K562 (cell line): ENCODE data around the gene NOL12. TPM values are rescaled to one million over a fixed set of nuclear protein-coding genes. Genes with fewer than 3 reads are reported as not detected.

Experiments
- ATAC-seq: fragments of 200-7000 bp; cut with Tn5 transposase; 3 replicates; pipeline ENCODE4 v1.9.1; 2020; ENCODE audit warnings: moderate library complexity
- BruUV-seq: library from RNA; stranded (reverse); fragments of 400-500 nt; replicated peaks from 2 replicates; lab custom pipeline; 2021; lab: Mats Ljungman, UMichigan
- CTCF ChIA-PET: fragments of 300-600 bp; formaldehyde crosslinking; extraction: SDS; loops from one replicate; lab custom pipeline; 2021; ENCODE audit warnings: low intra/inter-chr PET ratio; lab: Yijun Ruan, JAX
- POLR2A ChIA-PET: fragments of 300-600, 350-650 bp; sonication (Branson Sonifier 250); formaldehyde crosslinking; extraction: SDS; loops from one replicate; lab custom pipeline; 2021; ENCODE audit warnings: antibody characterized with exemption, inconsistent platforms; lab: Yijun Ruan, JAX
- DNase-seq, 4 experiments: peaks; one replicate each; pipeline versions ENCODE4 v3.0.0 to v3.0.0-alpha.2; 2011 to 2018; ENCODE audit warnings: low spot score in 3 of 4, mixed read lengths in 3 of 4; ENCODE audit errors: extremely low read depth in 1 of 4
- FAIRE-seq: peaks from 2 replicates; lab custom pipeline; 2011; peaks lifted over from hg19 to GRCh38; lab: Jason Lieb, UNC
- H2AFZ ChIP-seq: 2 replicates; pipeline ENCODE4 v1.6.0; 2011; ENCODE audit warnings: low read depth, low read length, control low read depth, inconsistent platforms
- H3K27ac ChIP-seq: fragments of 200-600 bp; 3 replicates; pipeline ENCODE4 v1.8.0; 2011; ENCODE audit warnings: low read depth, mild to moderate bottlenecking, control low read depth, inconsistent platforms, low read length, moderate library complexity, mixed read lengths; ENCODE audit errors: extremely low read depth
- H3K27me3 ChIP-seq, 2 experiments: fragments of 300-600 bp in 1 of 2; 2 replicates in 1 of 2; 3 replicates in 1 of 2; pipeline versions ENCODE4 v1.6.0 to v1.8.0; 2011; ENCODE audit warnings: inconsistent platforms in 2 of 2, low read length in 2 of 2, mild to moderate bottlenecking in 1 of 2, mixed read lengths in 1 of 2, moderate library complexity in 1 of 2; ENCODE audit not compliant: control insufficient read depth in 2 of 2, insufficient read depth in 2 of 2
- H3K36me3 ChIP-seq: fragments of 300-600 bp; 3 replicates; pipeline ENCODE4 v1.8.0; 2011; ENCODE audit warnings: mild to moderate bottlenecking, low read length, inconsistent platforms; ENCODE audit not compliant: control insufficient read depth, insufficient read depth
- H3K4me1 ChIP-seq, 2 experiments: fragments of 200-600 bp in 1 of 2; replicated peaks in 1 of 2; 2 replicates in 1 of 2; 3 replicates in 1 of 2; pipeline versions ENCODE4 v1.5.1 to v1.8.0; 2011; ENCODE audit warnings: inconsistent platforms in 2 of 2, low read length in 2 of 2, mild to moderate bottlenecking in 1 of 2, mixed read lengths in 1 of 2, moderate library complexity in 1 of 2; ENCODE audit not compliant: control insufficient read depth in 2 of 2, insufficient read depth in 2 of 2
- H3K4me2 ChIP-seq: 2 replicates; pipeline ENCODE4 v1.6.1; 2011; ENCODE audit warnings: low read length, control low read depth, inconsistent platforms, mixed read lengths; ENCODE audit not compliant: insufficient read depth
- H3K4me3 ChIP-seq: fragments of 200-600 bp; sonication (generic), shearing (Covaris generic); 2 replicates; pipeline ENCODE4 v1.5.1; 2016; ENCODE audit warnings: control low read depth, inconsistent platforms
- H3K79me2 ChIP-seq: fragments of 200-600 bp; 3 replicates; pipeline ENCODE4 v1.8.0; 2011; ENCODE audit warnings: low read length, inconsistent platforms; ENCODE audit not compliant: control insufficient read depth, insufficient read depth
- H3K9ac ChIP-seq, 2 experiments: 2 replicates each; pipeline versions ENCODE4 v1.6.0 to v1.6.1; 2011; ENCODE audit warnings: low read depth in 2 of 2, low read length in 2 of 2, control low read depth in 1 of 2, inconsistent platforms in 1 of 2, mild to moderate bottlenecking in 1 of 2, mixed read lengths in 1 of 2; ENCODE audit not compliant: insufficient read depth in 1 of 2
- H3K9me1 ChIP-seq: one replicate; pipeline ENCODE4 v1.6.0; 2011; ENCODE audit warnings: inconsistent platforms, mild to moderate bottlenecking, low read length, moderate library complexity; ENCODE audit not compliant: control insufficient read depth, insufficient read depth
- H3K9me3 ChIP-seq: replicated peaks from 2 replicates; pipeline ENCODE4 v1.5.1; 2011; ENCODE audit warnings: low read depth, low read length, inconsistent platforms; ENCODE audit not compliant: control insufficient read depth, insufficient read depth
- H4K20me1 ChIP-seq: replicated peaks from 2 replicates; pipeline ENCODE4 v1.6.1; 2011; ENCODE audit warnings: low read length, inconsistent platforms, mixed read lengths; ENCODE audit not compliant: control insufficient read depth, insufficient read depth
- RAD21 ChIP-seq, 2 experiments: fragments of 250-450 bp in 1 of 2; fragments of 450-650 bp in 1 of 2; sonication (Bioruptor Pico) in 1 of 2; formaldehyde crosslinking in 1 of 2; IDR thresholded peaks in 1 of 2; conservative IDR thresholded peaks in 1 of 2; 2 replicates each; pipeline versions ENCODE4 v1.4.0 to v1.8.0; 2020 to 2022; ENCODE audit warnings: mild to moderate bottlenecking in 2 of 2, moderate library complexity in 1 of 2
- RB1 ChIP-seq: fragments of 450-650 bp; IDR thresholded peaks from 2 replicates; pipeline ENCODE4 v1.6.1; 2017; ENCODE audit warnings: low read depth, mild to moderate bottlenecking
- REST ChIP-seq, 2 experiments: fragments of 450-650 bp; formaldehyde crosslinking in 1 of 2; IDR thresholded peaks; 2 replicates each; pipeline versions ENCODE4 v1.4.0 to v1.6.1; 2014 to 2020; ENCODE audit warnings: mild to moderate bottlenecking in 2 of 2, borderline replicate concordance in 1 of 2, low read depth in 1 of 2
- SMC3 ChIP-seq: conservative IDR thresholded peaks from 2 replicates; pipeline ENCODE4 v1.6.1; 2011; ENCODE audit warnings: low read depth, low read length, improper control_type of control experiment; ENCODE audit not compliant: insufficient read depth
- ZNF384 ChIP-seq: IDR thresholded peaks from 2 replicates; pipeline ENCODE4 v1.6.1; 2012; ENCODE audit warnings: low read depth, low read length, improper control_type of control experiment
- ZNF639 ChIP-seq, 2 experiments: fragments of 200-800 bp in 1 of 2; sonication (Bioruptor generic) in 1 of 2; sonication (generic) in 1 of 2; formaldehyde crosslinking in 1 of 2; IDR thresholded peaks in 1 of 2; conservative IDR thresholded peaks in 1 of 2; 2 replicates each; pipeline versions ENCODE4 v1.5.0 to v1.6.1; 2016 to 2020; ENCODE audit warnings: missing compliant biosample characterization in 1 of 2, missing genetic modification characterization in 1 of 2, missing genetic modification reagents in 1 of 2
- WGBS: fragments of 100-300 bp; shearing (Covaris generic); methylation state at CpG from one replicate; pipeline ENCODE4 v1.1.6; 2016; ENCODE audit warnings: low coverage, mixed read lengths; ENCODE audit not compliant: insufficient coverage; ENCODE audit errors: missing lambda C conversion rate; 5-methylcytosine and 5-hydroxymethylcytosine counted together
- in situ Hi-C: fragments of 300-500 bp; cut with MboI; formaldehyde crosslinking; loops from 4 replicates; pipeline ENCODE4 v1.15.0; 2018; ENCODE audit warnings: inconsistent platforms, mixed read lengths
- intact Hi-C: fragments of 100-400 bp; cut with micrococcal nuclease; formaldehyde crosslinking; loops from 2 replicates; pipeline ENCODE4 v1.14.2; 2022
- polyA plus RNA-seq, 8 experiments: library from polyadenylated mRNA; depleted of rRNA in 4 of 8; stranded (reverse) in 5 of 8; unstranded in 3 of 8; fragments of >200 nt; fragmentation: Nextera tagmentation in 2 of 8; fragmentation: Illumina TruSeq in 1 of 8; extraction: Ambion mirVana in 2 of 8; extraction: Trizol in 1 of 8; gene quantifications; 2 replicates each; pipeline versions ENCODE4 v1.2.1 to v1.2.3, GENCODE V29; 2011 to 2014; ENCODE audit warnings: inconsistent platforms in 1 of 8, missing spikeins in 1 of 8
- total RNA-seq, 7 experiments: library from RNA; depleted of rRNA in 6 of 7; stranded (reverse); fragments of >200 nt in 6 of 7; fragmentation: Illumina TruSeq in 2 of 7; extraction: Trizol in 2 of 7; gene quantifications; 2 replicates each; pipeline versions ENCODE4 v1.2.1 to v1.2.3, GENCODE V29; 2011 to 2021; ENCODE audit warnings: low replicate concordance in 1 of 7
- TF ChIP-seq, protein P1 (sequence below), 3 experiments: IDR thresholded peaks in 2 of 3; conservative IDR thresholded peaks in 1 of 3; 2 replicates each; pipeline ENCODE4 v1.5.1; 2011 to 2012; ENCODE audit warnings: low read length in 3 of 3, mild to moderate bottlenecking in 3 of 3, control low read depth in 2 of 3, improper control_type of control experiment in 1 of 3, inconsistent platforms in 1 of 3, low read depth in 1 of 3, mixed read lengths in 1 of 3, moderate library complexity in 1 of 3; ENCODE audit not compliant: insufficient read depth in 2 of 3

Gene NOL12
- total and polyA plus RNA-seq, 9 of the 15 experiments (the other 6 are each of a cell fraction or from before 2014, with no cell fraction given), result 2.8 to 40.9 (median 28.5) TPM

DNA sequence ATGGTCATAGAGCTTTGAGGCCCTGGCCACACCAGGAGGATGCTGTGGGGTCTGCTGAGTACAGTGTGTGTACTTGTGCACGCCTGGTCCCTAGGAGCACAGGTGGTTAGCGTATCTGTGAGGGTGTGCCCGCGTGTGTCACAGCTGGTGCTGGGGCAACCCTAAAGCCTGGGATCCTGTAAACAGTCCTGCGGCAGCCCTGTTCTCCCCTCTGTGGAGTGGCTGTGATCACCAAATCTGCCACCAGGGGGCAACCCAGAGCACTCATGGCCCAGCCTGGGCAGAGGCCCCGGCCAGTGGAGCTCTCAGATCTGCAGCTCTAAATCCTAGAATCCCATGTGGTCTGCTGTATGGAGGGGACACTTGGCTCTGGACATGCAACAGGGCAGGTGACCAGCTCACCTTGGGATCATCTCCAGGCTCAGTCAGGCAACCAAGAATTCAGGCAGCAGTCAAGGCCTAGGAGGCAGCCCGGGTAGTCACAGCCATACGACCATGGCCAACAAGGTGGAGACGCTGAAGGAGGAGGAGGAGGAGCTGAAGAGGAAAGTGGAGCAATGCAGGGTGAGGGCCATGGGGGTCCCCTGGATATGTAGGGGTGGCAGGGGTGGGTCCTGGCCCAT is 42.8 kb upstream of the NOL12 start:
- no peaks in the 10 kb centered on the region for H3K27me3 ChIP-seq
- no peaks in the 10 kb centered on the region for H4K20me1 ChIP-seq
- 36% methylated on average over 8 of the region's 9 CpGs for WGBS
- peaks cover 52% of the 10 kb centered on the region; the same call in 2 of the 3 replicates for H3K36me3 ChIP-seq
- intact Hi-C loops, result loop anchor here (1.0 kb wide), 1 partner anchor 38 kb away; no protein-coding TSS in a partner anchor
- FAIRE-seq, result peak; percentile 67
- no peaks in the 10 kb centered on the region for H3K9me3 ChIP-seq
- H3K9me1 ChIP-seq, result no peaks in the 10 kb centered on the region
- in situ Hi-C loops, result no loop called here
- CTCF ChIA-PET, result interaction anchor here (0.7 to 1.4 kb wide), 2 partner anchors 39 to 149 kb away, joined by 3 to 8 read pairs; no protein-coding TSS in a partner anchor
- peak; percentile 88 for ATAC-seq
- DNase-seq, result peak; percentile 58 to 76 (median 68)
- no TSS peak for BruUV-seq
- peak overlapping the region in 1 of 2 experiments; percentile 24; a peak in 2 of 4 replicates for H3K9ac ChIP-seq
- H3K4me3 ChIP-seq, result no peak overlapping the region
- H3K79me2 ChIP-seq, result peaks cover 11% of the 10 kb centered on the region
- no peak overlapping the region for H2AFZ ChIP-seq
- no peak overlapping the region; the same call in 2 of the 3 replicates for H3K27ac ChIP-seq
- POLR2A ChIA-PET, result interaction anchor here (0.6 to 3.0 kb wide), 6 partner anchors 9 to 350 kb away, joined by 3 to 14 read pairs (median 4); partner anchors contain the start of gene PDXP
- H3K4me2 ChIP-seq, result no peak overlapping the region
- H3K4me1 ChIP-seq, result peaks cover 10 to 51% of the 10 kb centered on the region in 2 experiments; a peak in 4 of 5 replicates
- peak; percentile 58 for TF ChIP-seq REST (IDR thresholded peaks at IDR 0.05; ENCODE audit: borderline replicate concordance)
- no peak for TF ChIP-seq REST (CRISPR knock-in tag; IDR thresholded peaks at IDR 0.05; ENCODE audit: low read depth)
- no peak for TF ChIP-seq ZNF639 (CRISPR knock-in tag; conservative IDR thresholded peaks at IDR 0.05 in 1 of 2, IDR thresholded peaks at IDR 0.05 in 1 of 2)
- peak; percentile 53 to 67 for TF ChIP-seq RAD21 (CRISPR knock-in tag; conservative IDR thresholded peaks at IDR 0.05 in 1 of 2, IDR thresholded peaks at IDR 0.05 in 1 of 2)
- TF ChIP-seq, protein P1, sequence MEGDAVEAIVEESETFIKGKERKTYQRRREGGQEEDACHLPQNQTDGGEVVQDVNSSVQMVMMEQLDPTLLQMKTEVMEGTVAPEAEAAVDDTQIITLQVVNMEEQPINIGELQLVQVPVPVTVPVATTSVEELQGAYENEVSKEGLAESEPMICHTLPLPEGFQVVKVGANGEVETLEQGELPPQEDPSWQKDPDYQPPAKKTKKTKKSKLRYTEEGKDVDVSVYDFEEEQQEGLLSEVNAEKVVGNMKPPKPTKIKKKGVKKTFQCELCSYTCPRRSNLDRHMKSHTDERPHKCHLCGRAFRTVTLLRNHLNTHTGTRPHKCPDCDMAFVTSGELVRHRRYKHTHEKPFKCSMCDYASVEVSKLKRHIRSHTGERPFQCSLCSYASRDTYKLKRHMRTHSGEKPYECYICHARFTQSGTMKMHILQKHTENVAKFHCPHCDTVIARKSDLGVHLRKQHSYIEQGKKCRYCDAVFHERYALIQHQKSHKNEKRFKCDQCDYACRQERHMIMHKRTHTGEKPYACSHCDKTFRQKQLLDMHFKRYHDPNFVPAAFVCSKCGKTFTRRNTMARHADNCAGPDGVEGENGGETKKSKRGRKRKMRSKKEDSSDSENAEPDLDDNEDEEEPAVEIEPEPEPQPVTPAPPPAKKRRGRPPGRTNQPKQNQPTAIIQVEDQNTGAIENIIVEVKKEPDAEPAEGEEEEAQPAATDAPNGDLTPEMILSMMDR (IDR thresholded peaks at IDR 0.05 in 2 of 3, conservative IDR thresholded peaks at IDR 0.05 in 1 of 3; ENCODE audit: insufficient read depth in 2 of 3, low read depth in 1 of 3, low read length in 3 of 3), result peak; percentile 78 to 85 (median 81)
- TF ChIP-seq SMC3, result peak; percentile 58
- 0 out of 2 replicates have a peak, but pooled peaks have one; percentile 20 for TF ChIP-seq RB1
- TF ChIP-seq ZNF384, result 0 out of 2 replicates have a peak, but pooled peaks have one; percentile 16
